ENCODE measurements around the gene MYO16.

DNA sequence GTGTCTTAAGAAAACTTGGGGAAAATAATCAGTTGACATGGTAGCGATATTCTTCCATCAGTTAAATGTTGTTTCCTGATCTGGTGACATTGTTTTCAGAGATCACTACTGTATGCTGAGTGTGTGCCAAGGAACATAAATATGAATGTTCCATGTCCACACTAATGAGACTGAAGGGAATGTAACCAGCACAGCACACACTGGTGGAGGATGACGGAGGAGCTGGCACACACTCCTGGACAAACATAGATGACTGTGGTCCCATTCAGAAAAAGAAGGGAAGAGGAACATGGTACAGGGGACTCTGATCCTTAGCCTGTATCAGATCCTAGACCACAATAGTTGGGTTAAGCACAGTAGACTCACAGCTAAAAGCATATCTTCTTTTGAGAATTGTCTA is 574.8 kb downstream of the MYO16 start:
- TF ChIP-seq, protein P1, sequence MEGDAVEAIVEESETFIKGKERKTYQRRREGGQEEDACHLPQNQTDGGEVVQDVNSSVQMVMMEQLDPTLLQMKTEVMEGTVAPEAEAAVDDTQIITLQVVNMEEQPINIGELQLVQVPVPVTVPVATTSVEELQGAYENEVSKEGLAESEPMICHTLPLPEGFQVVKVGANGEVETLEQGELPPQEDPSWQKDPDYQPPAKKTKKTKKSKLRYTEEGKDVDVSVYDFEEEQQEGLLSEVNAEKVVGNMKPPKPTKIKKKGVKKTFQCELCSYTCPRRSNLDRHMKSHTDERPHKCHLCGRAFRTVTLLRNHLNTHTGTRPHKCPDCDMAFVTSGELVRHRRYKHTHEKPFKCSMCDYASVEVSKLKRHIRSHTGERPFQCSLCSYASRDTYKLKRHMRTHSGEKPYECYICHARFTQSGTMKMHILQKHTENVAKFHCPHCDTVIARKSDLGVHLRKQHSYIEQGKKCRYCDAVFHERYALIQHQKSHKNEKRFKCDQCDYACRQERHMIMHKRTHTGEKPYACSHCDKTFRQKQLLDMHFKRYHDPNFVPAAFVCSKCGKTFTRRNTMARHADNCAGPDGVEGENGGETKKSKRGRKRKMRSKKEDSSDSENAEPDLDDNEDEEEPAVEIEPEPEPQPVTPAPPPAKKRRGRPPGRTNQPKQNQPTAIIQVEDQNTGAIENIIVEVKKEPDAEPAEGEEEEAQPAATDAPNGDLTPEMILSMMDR (IDR thresholded peaks at IDR 0.05), result no peak
- TF ChIP-seq POLR2A (IDR thresholded peaks at IDR 0.05), result no peak
